Activated CD8-positive, alpha-beta memory T cell treated with anti-CD3 and anti-CD28 coated beads, Interleukin-2, amount 50 U/mL, for 24 hours (primary cell): Measurements from ENCODE around the gene PCED1B.
"Not testable (repeated sequence)": the region's sequence is repeated elsewhere in the genome, so short reads cannot be mapped to it uniquely, and the experiment has no call there.

ENCODE experiments used
- DNase-seq: peaks from one replicate; pipeline ENCODE4 v3.0.0-alpha.2; 2020; ENCODE audit errors: extremely low read depth

PCED1B gene

GRCh38 chr12:47079468-47079980, at the start of gene PCED1B, which contains the start of gene AMIGO2:
Gene PCED1B, plus strand, starts transcription at chr12:47079621. Its CDS starts 155,443 bp downstream, at chr12:47235064.
Gene AMIGO2, minus strand, starts transcription at chr12:47079959. Its CDS starts 957 bp downstream, at chr12:47079002.
- DNase-seq = no peak

- no peak for DNase-seq
Measured at GRCh38 chr12:47029903-47030302, 49.5 kb upstream of the PCED1B start.

- DNase-seq = no peak
Measured at GRCh38 chr12:47032644-47033043, 46.8 kb upstream of the PCED1B start.

GRCh38 chr12:47033081-47033480, 46.3 kb upstream of the PCED1B start:
- DNase-seq = no peak

- no peak for DNase-seq
Measured at GRCh38 chr12:47033789-47034555, 45.4 kb upstream of the PCED1B start.

GRCh38 chr12:47034661-47035060, 44.8 kb upstream of the PCED1B start:
- DNase-seq = no peak

GRCh38 chr12:47035484-47035883, 43.9 kb upstream of the PCED1B start:
- DNase-seq = no peak

- DNase-seq = no peak
Measured at GRCh38 chr12:47038270-47038748, 41.1 kb upstream of the PCED1B start.

GRCh38 chr12:47039079-47039478, 40.3 kb upstream of the PCED1B start:
- DNase-seq = no peak

GRCh38 chr12:47039756-47040155, 39.7 kb upstream of the PCED1B start:
- DNase-seq = no peak

- DNase-seq = no peak
Measured at GRCh38 chr12:47041327-47041726, 38.1 kb upstream of the PCED1B start.

GRCh38 chr12:47048541-47048940, 30.9 kb upstream of the PCED1B start:
- DNase-seq = no peak

- DNase-seq = not testable (repeated sequence)
Measured at GRCh38 chr12:47051291-47051690, 28.1 kb upstream of the PCED1B start.

GRCh38 chr12:47052274-47052673, 27.1 kb upstream of the PCED1B start:
- DNase-seq = no peak

- DNase-seq = no peak
Measured at GRCh38 chr12:47053961-47054360, 25.5 kb upstream of the PCED1B start.

GRCh38 chr12:47054659-47055058, 24.8 kb upstream of the PCED1B start:
- no peak for DNase-seq

GRCh38 chr12:47055856-47056255, 23.6 kb upstream of the PCED1B start:
- not testable (repeated sequence) for DNase-seq

- DNase-seq = not testable (repeated sequence)
Measured at GRCh38 chr12:47056944-47057343, 22.5 kb upstream of the PCED1B start.

GRCh38 chr12:47058640-47059039, 20.8 kb upstream of the PCED1B start:
- not testable (repeated sequence) for DNase-seq

- DNase-seq = no peak
Measured at GRCh38 chr12:47065546-47065945, 13.9 kb upstream of the PCED1B start.

GRCh38 chr12:47066278-47067025, 13.0 kb upstream of the PCED1B start:
- no peak for DNase-seq

- DNase-seq = no peak
Measured at GRCh38 chr12:47067176-47067575, 12.2 kb upstream of the PCED1B start.
